Ovary (tissue), 9 donors: Measurements from ENCODE around the gene CABLES1. TPM values are rescaled to one million over a fixed set of nuclear protein-coding genes. Genes with fewer than 3 reads are reported as not detected.

ENCODE experiments used
- DNase-seq, 5 donors: peaks; one replicate each; pipeline ENCODE4 v3.0.0-alpha.2; 2019 to 2020
- H3K27ac ChIP-seq, 2 donors: fragments of 200-600 bp; one replicate each; pipeline versions ENCODE4 v1.5.1 to v1.8.0; 2019 to 2022
- H3K27me3 ChIP-seq: fragments of 200-600 bp; one replicate; pipeline ENCODE4 v1.8.0; 2022
- H3K36me3 ChIP-seq: fragments of 200-600 bp; sonication (generic); one replicate; pipeline ENCODE4 v1.5.1; 2019
- H3K4me1 ChIP-seq: one replicate; pipeline ENCODE4 v1.8.1; 2013; ENCODE audit warnings: mild to moderate bottlenecking, moderate library complexity; ENCODE audit not compliant: insufficient read depth
- H3K4me3 ChIP-seq: fragments of 200-600 bp; sonication (generic); one replicate; pipeline ENCODE4 v1.5.1; 2017
- H3K9me3 ChIP-seq, 2 donors: fragments of 200-600 bp in 1 of 2; sonication (generic) in 1 of 2; one replicate each; pipeline versions ENCODE4 v1.5.1 to v1.8.1; 2013 to 2019; ENCODE audit warnings: mild to moderate bottlenecking in 1 of 2, moderate library complexity in 1 of 2
- EP300 ChIP-seq: sonication (generic); formaldehyde crosslinking; IDR thresholded peaks from one replicate; pipeline ENCODE4 v1.6.1; 2017; ENCODE audit warnings: antibody characterized with exemption
- POLR2A ChIP-seq: fragments of 450-650 bp; IDR thresholded peaks from one replicate; pipeline ENCODE4 v1.6.1; 2017; ENCODE audit warnings: antibody characterized with exemption, mild to moderate bottlenecking, moderate library complexity
- WGBS, 3 donors: extraction: QIAGEN DNeasy Blood & Tissue Kit in 1 of 3; methylation state at CpG; one replicate each; pipeline versions ENCODE4 v1.1.5 to v1.1.7; 2013 to 2017; 5-methylcytosine and 5-hydroxymethylcytosine counted together
- intact Hi-C, 4 donors: fragments of 100-400 bp; cut with DNase I; formaldehyde crosslinking; loops; one replicate each; pipeline versions ENCODE4 v1.11.0 to v1.15.1; 2022 to 2023
- polyA plus RNA-seq, 2 donors: library from polyadenylated mRNA; stranded (reverse); fragments of 200-250 nt in 1 of 2; fragments of 350-450 nt in 1 of 2; fragmentation: Illumina TruSeq in 1 of 2; extraction: RNeasy Lipid Tissue Mini Kit (QIAGEN cat#74804) in 1 of 2; gene quantifications; one replicate each; pipeline ENCODE4 v1.2.3, GENCODE V29; 2013 to 2014
- total RNA-seq, 7 donors: library from RNA; depleted of rRNA in 2 of 7; stranded (reverse); fragments of >200 nt in 2 of 7; fragmentation: NEBNext Ultra II Directional in 3 of 7; extraction: Animal tissue kit (Norgen Biotek cat#: 25700) in 3 of 7; gene quantifications; one replicate each; pipeline versions ENCODE4 v1.1.0 to v1.2.4, GENCODE V29; 2016 to 2023
- TF ChIP-seq, protein P1 (sequence below), 3 donors: fragments of 450-650 bp in 2 of 3; fragments of 200-600 bp in 1 of 3; IDR thresholded peaks; one replicate each; pipeline versions ENCODE4 v1.5.1 to v1.8.0; 2016 to 2022; ENCODE audit warnings: antibody characterized with exemption in 3 of 3, mild to moderate bottlenecking in 1 of 3
- donor health status: DM: no; HTN: no; CAD: no; lungs with moderate emphysema.
- donor health status: DM: no; HTN: no; CAD: no.
- donor health status: Bipolar disorder and iron deficiency.
- donor health status: DM: yes; HTN: yes; CAD: no.
- donor health status: DM: no; HTN: no; CAD: no.
- donor health status: DM: yes; HTN: yes; CAD: no.

CABLES1 gene
- total and polyA plus RNA-seq, 9 donors, result 2.6 to 8.9 (median 5.3) TPM

DNA sequence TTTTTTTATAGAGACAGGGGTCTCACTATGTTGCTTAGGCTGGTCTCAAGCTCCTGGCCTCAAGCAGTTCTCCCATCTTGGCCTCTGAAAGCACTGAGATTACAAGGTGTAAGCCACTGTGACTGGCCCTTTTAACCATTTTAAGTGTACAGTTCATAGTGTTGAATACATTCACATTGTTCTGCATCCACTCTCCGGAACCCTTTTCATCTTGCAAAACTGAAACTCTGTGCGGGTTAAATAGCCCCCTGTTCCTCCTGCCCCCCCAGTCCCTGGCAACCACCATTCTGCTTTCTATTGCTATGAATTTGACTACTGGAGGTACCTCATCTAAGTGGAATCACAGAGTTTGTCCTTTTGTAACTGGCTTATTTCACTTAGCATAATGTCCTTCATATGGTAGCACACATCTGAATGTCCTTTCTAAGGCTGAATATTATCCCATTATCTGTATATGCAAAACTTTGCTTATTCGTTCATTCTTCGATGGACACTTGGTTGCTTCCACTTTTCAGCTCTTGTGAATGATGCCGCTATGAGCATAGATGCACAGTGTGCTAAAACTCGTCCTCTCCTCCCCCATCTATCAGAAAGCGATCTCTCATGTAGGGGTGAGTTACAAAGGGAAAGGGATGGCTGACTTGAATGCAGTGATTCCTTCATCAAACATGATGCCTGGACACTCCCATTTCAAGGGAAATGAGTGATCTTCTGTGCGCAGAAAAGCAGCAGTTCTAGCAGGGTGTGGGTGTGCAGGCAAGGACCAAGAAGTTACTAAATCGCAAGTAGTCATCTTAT is 30.2 kb downstream of the CABLES1 start:
- peaks cover 3% of the 10 kb centered on the region for H3K4me1 ChIP-seq
- DNase-seq, result no peak

DNA sequence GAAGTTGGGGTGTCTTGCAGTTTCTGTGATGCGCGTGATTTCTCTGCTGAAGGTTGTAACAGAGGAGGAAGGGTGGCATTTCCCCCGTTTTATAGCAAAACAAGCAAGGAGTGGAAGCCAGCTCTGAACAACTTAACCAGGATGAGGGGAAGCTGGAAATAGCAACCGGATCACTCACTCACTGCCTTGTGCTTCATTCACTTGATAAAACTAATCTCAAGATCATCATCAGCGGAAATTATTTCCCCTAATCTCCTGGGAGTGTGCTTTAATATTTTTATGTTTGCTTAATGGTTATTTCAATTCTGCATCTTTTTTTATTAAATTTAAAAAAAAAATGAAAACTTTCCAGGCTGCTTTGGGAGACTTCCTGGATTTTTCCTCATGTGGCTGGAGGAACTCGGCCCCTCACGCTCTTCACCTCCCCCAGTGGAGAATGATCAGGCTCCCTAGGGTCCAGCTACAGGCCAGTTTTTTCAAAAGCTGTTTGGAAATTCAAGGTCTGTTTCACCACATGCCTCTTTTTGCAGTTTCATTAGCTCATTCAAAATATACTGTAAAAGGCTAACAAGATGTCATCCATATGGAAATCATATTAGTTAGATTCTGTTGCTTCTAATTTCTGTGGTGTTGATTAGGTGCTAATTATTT is 31.7 kb downstream of the CABLES1 start:
- whole genome bisulfite sequencing, 3 donors, result 21 to 27% (median 21%) methylated on average over 7 of the region's 7 CpGs
- no peaks in the 10 kb centered on the region for H3K9me3 ChIP-seq
- TF ChIP-seq, protein P1, sequence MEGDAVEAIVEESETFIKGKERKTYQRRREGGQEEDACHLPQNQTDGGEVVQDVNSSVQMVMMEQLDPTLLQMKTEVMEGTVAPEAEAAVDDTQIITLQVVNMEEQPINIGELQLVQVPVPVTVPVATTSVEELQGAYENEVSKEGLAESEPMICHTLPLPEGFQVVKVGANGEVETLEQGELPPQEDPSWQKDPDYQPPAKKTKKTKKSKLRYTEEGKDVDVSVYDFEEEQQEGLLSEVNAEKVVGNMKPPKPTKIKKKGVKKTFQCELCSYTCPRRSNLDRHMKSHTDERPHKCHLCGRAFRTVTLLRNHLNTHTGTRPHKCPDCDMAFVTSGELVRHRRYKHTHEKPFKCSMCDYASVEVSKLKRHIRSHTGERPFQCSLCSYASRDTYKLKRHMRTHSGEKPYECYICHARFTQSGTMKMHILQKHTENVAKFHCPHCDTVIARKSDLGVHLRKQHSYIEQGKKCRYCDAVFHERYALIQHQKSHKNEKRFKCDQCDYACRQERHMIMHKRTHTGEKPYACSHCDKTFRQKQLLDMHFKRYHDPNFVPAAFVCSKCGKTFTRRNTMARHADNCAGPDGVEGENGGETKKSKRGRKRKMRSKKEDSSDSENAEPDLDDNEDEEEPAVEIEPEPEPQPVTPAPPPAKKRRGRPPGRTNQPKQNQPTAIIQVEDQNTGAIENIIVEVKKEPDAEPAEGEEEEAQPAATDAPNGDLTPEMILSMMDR (IDR thresholded peaks at IDR 0.05), result no peak
- TF ChIP-seq EP300 (no peak), POLR2A (no peak)
- H3K36me3 ChIP-seq, result no peaks in the 10 kb centered on the region
- H3K4me1 ChIP-seq, result peaks cover 3% of the 10 kb centered on the region
- intact Hi-C loops, result no loop called here
- H3K27me3 ChIP-seq, result no peaks in the 10 kb centered on the region
- DNase-seq, result no peak
- H3K4me3 ChIP-seq, result no peak overlapping the region
- no peak overlapping the region for H3K27ac ChIP-seq

More for the DNA sequence above, 30.2 kb downstream of the CABLES1 start:
- no peaks in the 10 kb centered on the region for H3K36me3 ChIP-seq
- intact Hi-C loops, result no loop called here
- no peaks in the 10 kb centered on the region for H3K27me3 ChIP-seq
- TF ChIP-seq POLR2A, result no peak
- TF ChIP-seq, protein P1 (IDR thresholded peaks at IDR 0.05), result no peak
- no peak for TF ChIP-seq EP300
- H3K4me3 ChIP-seq, result no peak overlapping the region
- 95 to 99% (median 96%) methylated on average over 9 of the region's 9 CpGs for WGBS, 3 donors
- H3K9me3 ChIP-seq, result no peaks in the 10 kb centered on the region
- H3K27ac ChIP-seq, result no peak overlapping the region

DNA sequence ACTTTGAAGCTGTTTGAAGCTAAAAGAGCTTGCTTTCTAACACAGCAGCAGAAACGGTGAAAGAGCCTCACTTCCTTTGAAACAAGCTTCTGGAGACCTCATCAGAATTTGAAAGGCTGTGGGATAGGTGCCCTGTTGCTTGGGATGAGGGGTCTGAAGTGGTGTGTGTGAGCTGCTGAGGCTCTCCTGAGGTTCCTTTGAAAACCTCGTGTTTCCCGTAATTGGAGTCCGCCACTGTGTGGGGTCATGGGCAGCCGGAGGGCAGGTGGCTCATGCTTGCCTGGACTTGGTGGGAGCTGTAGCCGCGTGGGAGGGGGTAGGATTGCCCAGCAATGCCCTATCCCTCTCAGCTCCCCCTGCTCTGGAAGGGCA is 34.4 kb downstream of the CABLES1 start:
- Histone ChIP-seq H3K27ac (no peak overlapping the region), H3K9me3 (no peaks in the 10 kb centered on the region), H3K36me3 (no peaks in the 10 kb centered on the region), H3K4me3 (no peak overlapping the region), H3K27me3 (no peaks in the 10 kb centered on the region), H3K4me1 (peaks cover 3% of the 10 kb centered on the region)
- WGBS, 3 donors, result 74 to 84% (median 76%) methylated on average over 7 of the region's 7 CpGs
- intact Hi-C loops, result loop anchor here in 1 of 4 donors (10.0 kb wide), 1 partner anchor 55 kb away; no protein-coding TSS in a partner anchor
- TF ChIP-seq, protein P1 (IDR thresholded peaks at IDR 0.05), result no peak
- no peak for TF ChIP-seq POLR2A
- TF ChIP-seq EP300, result no peak
- DNase-seq, result no peak

DNA sequence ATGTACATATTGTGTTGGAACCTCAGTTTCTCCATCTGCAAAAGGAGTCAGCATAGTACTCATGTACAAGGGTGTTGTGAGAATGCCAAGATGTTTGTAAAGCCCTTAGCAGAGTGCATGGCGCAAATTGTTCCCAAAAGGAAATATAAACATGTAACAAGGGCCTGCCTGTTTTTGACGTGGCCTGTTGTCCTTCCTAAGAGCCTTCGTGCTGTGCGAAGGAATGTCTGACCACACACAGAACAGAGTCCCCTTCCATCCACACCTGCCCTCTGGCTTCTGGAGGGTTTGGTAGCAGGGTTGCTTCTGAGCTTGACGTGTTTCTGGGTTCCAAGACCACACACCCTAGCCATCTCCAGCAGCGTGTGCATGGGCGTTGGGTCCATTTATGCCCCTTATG is 34.9 kb downstream of the CABLES1 start:
- 91 to 95% (median 92%) methylated on average over 7 of the region's 7 CpGs for WGBS, 3 donors

More for the DNA sequence above, 34.9 kb downstream of the CABLES1 start:
- Histone ChIP-seq H3K9me3 (no peaks in the 10 kb centered on the region), H3K27ac (no peak overlapping the region), H3K4me1 (peaks cover 3% of the 10 kb centered on the region), H3K36me3 (no peaks in the 10 kb centered on the region), H3K4me3 (no peak overlapping the region), H3K27me3 (no peaks in the 10 kb centered on the region)
- no peak for DNase-seq
- TF ChIP-seq, protein P1 (IDR thresholded peaks at IDR 0.05), result no peak
- no peak for TF ChIP-seq EP300
- TF ChIP-seq POLR2A, result no peak
- intact Hi-C loops, result loop anchor here in 1 of 4 donors (10.0 kb wide), 1 partner anchor 55 kb away; no protein-coding TSS in a partner anchor
